Fibroblast of skin of left biceps (primary cell): ENCODE measurements around the gene SHOC2.
A peak's percentile ranks its signal among the peaks of the same experiment; 100 is the strongest.

Source experiments
- DNase-seq, 2 experiments: peaks; one replicate each; pipeline ENCODE4 v3.0.0-alpha.2; 2013; ENCODE audit warnings: low read depth in 2 of 2

SHOC2 gene

DNA sequence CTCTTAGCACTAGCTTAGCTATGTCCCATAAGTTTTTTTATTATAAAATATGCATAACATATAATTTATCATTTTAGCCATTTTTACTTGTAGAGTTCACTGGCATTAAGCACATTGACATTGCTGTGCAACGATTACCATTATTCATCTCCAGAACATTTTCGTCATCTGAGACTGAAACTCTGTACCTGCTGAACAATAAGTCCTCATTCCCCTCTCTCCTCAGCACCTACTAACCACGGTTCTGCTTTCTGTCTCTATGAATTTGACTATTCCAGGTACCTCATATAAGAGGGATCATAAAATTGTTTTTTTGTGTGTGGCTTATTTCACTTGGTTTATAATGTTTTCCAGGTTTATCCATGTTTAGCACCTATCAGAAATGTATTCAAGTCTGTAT is 64.1 kb downstream of the SHOC2 start:
- DNase-seq, result no peak

GRCh38 chr10:110985497-110986275 is 66.3 kb downstream of the SHOC2 start:
- no peak for DNase-seq

DNA sequence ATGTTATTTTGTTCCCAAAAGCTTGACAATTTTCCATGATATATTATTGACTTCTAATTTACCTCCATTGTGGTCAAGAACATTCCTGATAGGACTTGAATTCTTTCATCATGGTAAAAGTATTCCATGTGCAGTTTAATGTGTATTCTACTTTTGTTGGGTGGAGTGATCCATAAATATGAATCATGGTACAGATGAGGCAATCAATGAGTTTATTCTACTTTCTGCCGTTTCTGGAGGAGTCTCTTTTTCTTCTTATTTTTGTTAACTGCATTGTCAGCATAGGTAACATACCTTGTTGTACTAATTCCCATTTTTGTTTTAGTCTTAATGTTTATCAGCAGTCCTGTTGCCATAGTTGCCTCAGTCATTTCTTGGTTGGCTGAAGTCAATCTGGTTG is 69.6 kb downstream of the SHOC2 start:
- DNase-seq, result peak; percentile 13 to 15

- DNase-seq, result no peak
Observed at GRCh38 chr10:110992006-110992800, 72.8 kb downstream of the SHOC2 start.

DNA sequence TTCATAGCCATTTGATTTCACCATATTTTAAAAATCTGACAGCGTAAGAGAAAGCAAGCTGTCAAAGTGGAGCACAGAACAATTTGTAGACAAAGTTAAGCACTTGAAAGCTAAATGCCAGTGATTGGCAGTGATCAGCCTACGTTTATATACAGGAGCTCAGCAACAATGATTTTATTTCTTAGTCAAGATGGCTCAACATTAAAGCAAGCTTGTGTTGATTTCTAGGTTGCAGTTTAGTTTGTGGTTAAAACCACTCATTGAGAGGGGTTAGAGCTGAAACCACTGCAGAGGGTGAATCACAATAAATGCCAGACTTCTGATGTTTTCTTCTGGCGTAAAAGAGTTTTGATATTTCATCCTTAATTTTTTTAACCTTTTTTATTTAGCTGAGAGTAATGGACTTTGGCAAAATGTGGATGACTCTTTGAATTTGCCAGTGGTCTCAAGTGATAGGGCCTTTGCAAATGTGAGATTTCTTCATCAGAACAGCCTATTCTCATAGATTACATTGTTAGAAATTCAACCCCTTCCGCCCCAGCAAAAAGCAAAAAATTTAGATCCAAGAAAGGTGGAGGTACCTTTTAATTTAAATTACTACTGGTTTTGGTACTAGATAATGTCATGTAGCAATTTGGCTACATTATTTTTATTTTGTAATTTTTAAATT is 73.8 kb downstream of the SHOC2 start:
- DNase-seq, result peak; percentile 65 to 74

DNA sequence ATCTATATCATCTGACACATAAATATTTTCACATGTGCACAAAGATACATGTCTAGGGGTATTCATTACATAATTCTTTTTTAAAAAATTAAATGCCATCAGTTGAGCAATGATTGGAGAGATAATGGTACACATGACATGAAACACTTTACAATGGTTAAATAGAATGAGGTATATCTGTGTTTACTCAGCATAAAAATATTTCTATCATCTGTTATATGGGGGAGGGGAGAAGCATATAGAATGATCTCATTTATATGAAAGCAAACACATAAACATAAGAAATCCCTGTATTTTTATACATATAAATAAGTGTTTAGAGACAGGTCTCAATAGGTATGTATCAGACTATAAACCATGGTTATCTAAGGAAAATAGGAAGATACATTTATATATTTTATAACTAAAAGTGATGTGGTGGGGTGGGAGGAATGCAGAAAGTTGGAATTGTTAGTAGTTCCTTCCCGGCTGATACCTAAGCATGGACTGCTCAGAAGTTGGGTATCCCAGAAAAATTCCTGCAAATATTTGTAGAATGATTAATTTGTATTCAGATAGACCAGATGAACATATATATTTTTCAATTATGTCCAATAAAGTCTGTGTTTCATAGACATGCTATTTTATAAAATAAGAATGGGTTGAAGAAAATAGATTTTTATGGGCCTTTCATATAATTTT is 75.1 kb downstream of the SHOC2 start:
- DNase-seq, result no peak

GRCh38 chr10:110995301-110995700 is 75.9 kb downstream of the SHOC2 start:
- no peak for DNase-seq

DNA sequence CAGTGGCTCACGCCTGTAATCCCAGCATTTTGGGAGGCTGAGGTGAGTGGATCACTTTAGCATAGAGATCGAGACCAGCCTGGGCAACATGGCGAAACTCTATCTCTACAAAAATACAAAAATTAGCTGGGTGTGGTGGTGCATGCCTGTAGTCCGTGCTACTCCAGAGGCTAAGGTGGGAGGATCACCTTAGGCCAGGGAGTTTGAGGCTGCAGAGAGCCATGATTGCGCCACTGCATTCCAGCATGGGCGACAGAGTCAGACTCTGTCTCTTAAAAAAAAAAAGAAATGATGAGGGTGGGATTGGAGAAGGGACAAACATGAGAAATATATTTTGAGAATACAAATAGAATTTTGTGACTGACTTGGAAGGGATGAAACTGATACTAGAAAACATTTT is 76.9 kb downstream of the SHOC2 start:
- DNase-seq, result no peak

DNA sequence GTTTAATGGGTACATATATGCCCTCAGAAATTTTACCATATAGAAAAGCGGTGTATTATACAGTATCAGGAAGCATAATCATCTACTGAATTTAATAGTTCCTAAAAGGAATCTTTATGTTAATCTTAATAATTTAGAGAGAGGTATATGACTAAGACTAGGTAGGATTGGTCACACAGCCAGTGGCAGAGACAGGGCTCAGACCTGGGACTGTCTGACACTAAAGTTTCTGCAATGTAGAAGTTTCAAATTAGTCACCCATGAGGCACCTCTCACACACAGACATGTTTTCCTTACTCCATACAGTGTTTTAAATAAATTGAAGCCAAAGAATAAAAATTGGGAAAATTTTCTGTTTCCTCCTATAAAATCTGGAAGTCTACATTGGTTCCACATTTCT is 84.6 kb downstream of the SHOC2 start:
- no peak for DNase-seq

DNA sequence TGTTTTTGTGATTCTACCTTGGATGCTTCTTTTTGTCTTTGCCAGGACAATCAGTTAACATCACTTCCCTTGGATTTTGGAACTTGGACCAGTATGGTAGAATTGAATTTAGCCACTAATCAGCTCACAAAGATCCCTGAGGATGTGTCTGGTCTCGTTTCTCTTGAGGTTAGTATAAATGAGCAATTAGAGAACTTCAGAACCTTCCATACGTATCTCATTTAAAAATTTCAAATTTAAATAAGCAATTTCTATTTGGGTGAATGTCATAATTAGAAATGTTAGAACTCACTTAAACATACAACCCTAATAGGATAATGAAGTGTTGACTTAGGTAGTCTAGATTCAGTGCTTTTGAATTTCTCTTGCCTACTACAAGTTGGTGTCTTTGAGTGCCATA is 88.1 kb downstream of the SHOC2 start:
- DNase-seq, result no peak

DNA sequence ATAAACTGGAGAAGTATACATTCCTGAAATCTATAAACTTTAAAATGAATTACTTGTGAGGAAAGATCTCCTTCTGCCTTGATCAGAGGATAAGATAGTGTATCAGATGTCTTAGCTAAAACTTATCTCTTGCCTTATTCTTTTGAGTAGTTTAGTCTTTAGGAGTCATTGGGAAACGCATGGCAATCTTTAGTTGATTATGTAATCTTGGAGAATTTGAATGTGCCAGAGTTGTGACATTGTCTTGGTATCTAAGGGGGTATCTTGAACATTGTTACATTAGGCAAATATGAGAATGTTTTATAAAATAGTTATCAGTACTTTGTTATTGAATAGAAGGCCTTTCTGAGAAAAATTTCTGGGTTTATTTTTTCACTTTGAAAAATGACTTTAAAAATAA is 95.8 kb downstream of the SHOC2 start:
- no peak for DNase-seq

DNA sequence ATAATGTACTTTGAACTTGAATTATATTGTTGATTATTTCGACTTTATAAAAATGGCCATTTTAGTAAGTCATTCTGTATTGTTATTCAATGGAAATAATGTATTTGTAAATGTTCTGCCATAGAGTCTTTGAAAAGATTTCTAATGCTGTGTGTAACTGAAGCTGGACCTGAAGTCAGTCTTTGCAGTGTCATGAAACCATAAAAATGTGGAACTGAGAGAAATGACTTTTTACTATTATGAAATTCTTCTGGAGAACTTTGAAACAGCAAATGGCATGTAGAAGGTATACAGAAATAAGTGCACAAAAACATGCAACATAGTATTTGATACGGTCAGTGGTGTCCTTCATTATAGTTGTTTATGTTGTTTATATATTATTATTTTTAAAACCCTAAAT is 97.7 kb downstream of the SHOC2 start:
- no peak for DNase-seq

DNA sequence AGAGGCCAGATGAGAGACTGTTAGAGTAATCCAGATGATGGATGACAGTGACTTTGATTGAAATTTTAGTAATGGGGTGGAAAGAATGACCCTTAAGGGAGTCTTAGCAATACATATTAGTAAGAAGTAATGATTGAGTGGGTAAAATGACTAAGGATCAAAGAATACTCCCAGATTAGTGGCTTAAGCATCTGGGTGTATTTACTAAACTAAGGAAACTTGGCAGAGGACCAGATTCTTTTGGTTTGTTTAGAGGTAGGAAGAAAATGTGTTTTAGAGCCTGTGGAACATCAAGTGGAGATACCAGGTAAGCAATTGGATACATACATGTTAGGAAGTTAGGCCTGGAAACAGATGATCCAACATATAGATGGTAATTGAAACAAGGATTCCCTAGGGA is 98.6 kb downstream of the SHOC2 start:
- no peak for DNase-seq

GRCh38 chr10:111023060-111023459 is 103.7 kb downstream of the SHOC2 start:
- no peak for DNase-seq

GRCh38 chr10:111030042-111030750 is 110.8 kb downstream of the SHOC2 start:
- no peak for DNase-seq

DNA sequence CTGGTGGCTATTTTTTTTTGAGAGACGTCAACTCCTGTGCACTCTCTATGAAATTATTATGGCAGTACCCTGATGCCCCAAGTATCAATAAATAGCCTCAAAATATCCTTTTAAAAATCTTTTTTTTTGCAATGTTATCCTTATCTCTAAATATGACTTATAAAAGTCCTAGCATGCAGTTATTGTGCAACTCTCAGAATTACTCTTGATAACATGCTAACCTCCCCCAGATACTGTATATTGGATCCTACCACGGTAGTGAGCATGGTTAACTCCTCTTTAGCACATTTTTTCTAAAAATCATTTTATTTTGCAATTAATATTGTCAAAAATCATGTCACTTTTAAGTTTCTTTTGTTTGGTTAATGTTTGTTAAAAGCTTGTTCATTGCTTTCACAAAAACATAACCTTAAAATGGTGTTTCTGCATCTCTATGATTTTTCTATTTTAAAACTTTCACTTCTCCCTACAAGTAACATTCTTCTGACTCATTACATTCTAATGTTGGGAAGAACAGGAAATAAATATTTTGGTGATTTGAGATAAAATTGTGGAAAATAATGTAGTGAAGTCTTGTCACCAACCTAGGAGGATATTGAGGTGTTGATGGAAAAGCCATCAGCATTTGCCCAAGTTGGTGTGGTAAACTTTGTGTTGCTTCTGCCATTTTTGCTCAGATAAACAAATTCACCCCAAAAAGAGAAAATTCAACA is 115.3 kb downstream of the SHOC2 start:
- no peak for DNase-seq

DNA sequence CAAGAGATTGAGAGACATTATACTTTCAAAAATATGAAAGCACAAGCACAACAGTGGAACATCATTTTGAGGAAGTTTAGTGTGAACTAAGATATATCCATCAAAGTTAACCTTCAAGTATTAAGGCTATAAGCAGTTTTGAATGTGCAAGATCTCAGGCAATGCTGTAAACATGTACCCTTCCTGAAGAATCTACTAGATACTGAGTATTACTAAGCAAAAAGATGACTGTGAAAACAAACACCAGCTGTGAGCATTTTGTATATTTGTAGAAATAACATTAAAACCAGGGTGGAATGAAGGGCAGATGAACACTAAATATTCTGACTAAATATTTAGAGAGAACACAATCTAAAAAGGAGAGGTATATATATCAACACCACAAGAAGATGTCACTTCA is 116.1 kb downstream of the SHOC2 start:
- DNase-seq, result no peak

DNA sequence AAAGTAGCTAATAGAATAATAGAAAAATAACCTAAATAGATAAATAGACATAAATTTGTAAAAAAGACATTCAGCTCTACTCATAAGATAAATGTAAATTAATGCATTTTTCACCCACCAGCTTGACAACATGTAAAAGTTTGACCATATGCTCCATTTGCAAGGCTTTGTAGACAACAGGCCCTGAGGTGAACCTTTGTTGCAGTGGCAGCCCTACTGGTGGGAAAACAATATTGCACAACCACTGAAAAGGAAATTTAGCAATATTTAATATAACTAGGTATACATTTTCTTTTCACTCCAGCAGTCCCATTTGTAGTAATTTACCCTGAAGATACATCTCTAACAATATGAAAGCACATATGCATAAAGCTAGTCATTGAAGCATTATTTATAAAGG is 118.5 kb downstream of the SHOC2 start:
- DNase-seq, result no peak

- DNase-seq, result no peak
Observed at GRCh38 chr10:111039522-111039921, 120.1 kb downstream of the SHOC2 start.

GRCh38 chr10:111057006-111057405 is 137.6 kb downstream of the SHOC2 start:
- no peak for DNase-seq
